MG63 (cell line): Measurements from ENCODE around the gene SLC16A9. TPM values are rescaled to one million over a fixed set of nuclear protein-coding genes. Genes with fewer than 3 reads are reported as not detected.
"Not testable (repeated sequence)": the region's sequence is repeated elsewhere in the genome, so short reads cannot be mapped to it uniquely, and the experiment has no call there.

ENCODE experiments used
- DNase-seq: peaks from one replicate; pipeline ENCODE4 v3.0.0-alpha.2; 2020
- H3K27me3 ChIP-seq: fragments of 250-450 bp; sonication (Bioruptor Pico); 2 replicates; pipeline ENCODE4 v1.5.1; 2020; ENCODE audit warnings: mild to moderate bottlenecking, moderate library complexity
- H3K36me3 ChIP-seq: fragments of 250-450 bp; sonication (Bioruptor Pico); 2 replicates; pipeline ENCODE4 v1.5.1; 2020; ENCODE audit warnings: mild to moderate bottlenecking, moderate library complexity
- H3K4me3 ChIP-seq: fragments of 250-450 bp; sonication (Bioruptor Pico); 2 replicates; pipeline ENCODE4 v1.5.1; 2020; ENCODE audit warnings: mild to moderate bottlenecking, moderate library complexity
- H3K9me3 ChIP-seq: fragments of 250-450 bp; sonication (Bioruptor Pico); 2 replicates; pipeline ENCODE4 v1.5.1; 2020; ENCODE audit warnings: mild to moderate bottlenecking, moderate library complexity
- total RNA-seq: library from RNA; depleted of rRNA; stranded (reverse); fragments of >200 nt; shearing (Covaris generic); gene quantifications from 2 replicates; pipeline ENCODE4 v1.2.3, GENCODE V29; 2014; ENCODE audit warnings: low replicate concordance

Gene SLC16A9
- total RNA-seq, 1 experiment from 2014 or later, result 1.4 TPM

- H3K4me3 ChIP-seq, result no peak overlapping the region
- H3K36me3 ChIP-seq, result no peaks in the 10 kb centered on the region
- no peaks in the 10 kb centered on the region for H3K9me3 ChIP-seq
- no peak for DNase-seq
- H3K27me3 ChIP-seq, result no peaks in the 10 kb centered on the region
These were observed 14.7 kb downstream of the SLC16A9 start for GRCh38 chr10:59694936-59695335.

GRCh38 chr10:59692113-59692512, 17.5 kb downstream of the SLC16A9 start:
- H3K36me3 ChIP-seq, result no peaks in the 10 kb centered on the region
- H3K9me3 ChIP-seq, result no peaks in the 10 kb centered on the region
- DNase-seq, result no peak
- no peak overlapping the region for H3K4me3 ChIP-seq
- H3K27me3 ChIP-seq, result no peaks in the 10 kb centered on the region

GRCh38 chr10:59688921-59689351, 20.7 kb downstream of the SLC16A9 start:
- Histone ChIP-seq H3K27me3 (no peaks in the 10 kb centered on the region), H3K4me3 (no peak overlapping the region), H3K36me3 (no peaks in the 10 kb centered on the region), H3K9me3 (no peaks in the 10 kb centered on the region)
- DNase-seq, result no peak

- no peak overlapping the region for H3K4me3 ChIP-seq
- no peak for DNase-seq
- no peaks in the 10 kb centered on the region for H3K27me3 ChIP-seq
- H3K36me3 ChIP-seq, result no peaks in the 10 kb centered on the region
- no peaks in the 10 kb centered on the region for H3K9me3 ChIP-seq
These were observed 22.0 kb downstream of the SLC16A9 start for GRCh38 chr10:59687657-59688056.

- DNase-seq, result no peak
- Histone ChIP-seq H3K27me3 (no peaks in the 10 kb centered on the region), H3K9me3 (no peaks in the 10 kb centered on the region), H3K4me3 (no peak overlapping the region), H3K36me3 (no peaks in the 10 kb centered on the region)
These were observed 25.6 kb downstream of the SLC16A9 start for GRCh38 chr10:59684006-59684405.

GRCh38 chr10:59682986-59683937, 26.4 kb downstream of the SLC16A9 start:
- Histone ChIP-seq H3K4me3 (no peak overlapping the region), H3K36me3 (no peaks in the 10 kb centered on the region), H3K9me3 (no peaks in the 10 kb centered on the region), H3K27me3 (no peaks in the 10 kb centered on the region)
- DNase-seq, result no peak

- H3K9me3 ChIP-seq, result no peaks in the 10 kb centered on the region
- no peak for DNase-seq
These were observed 29.5 kb downstream of the SLC16A9 start for GRCh38 chr10:59680199-59680598.

GRCh38 chr10:59678884-59679301, 30.8 kb downstream of the SLC16A9 start:
- Histone ChIP-seq H3K4me3 (no peak overlapping the region), H3K27me3 (no peaks in the 10 kb centered on the region), H3K9me3 (no peaks in the 10 kb centered on the region), H3K36me3 (no peaks in the 10 kb centered on the region)
- peak; percentile 49 for DNase-seq

More at GRCh38 chr10:59680199-59680598, 29.5 kb downstream of the SLC16A9 start:
- Histone ChIP-seq H3K4me3 (no peak overlapping the region), H3K27me3 (no peaks in the 10 kb centered on the region), H3K36me3 (no peaks in the 10 kb centered on the region)

- H3K36me3 ChIP-seq, result no peaks in the 10 kb centered on the region
- no peaks in the 10 kb centered on the region for H3K27me3 ChIP-seq
- H3K9me3 ChIP-seq, result no peaks in the 10 kb centered on the region
- DNase-seq, result no peak
- H3K4me3 ChIP-seq, result no peak overlapping the region
These were observed 32.3 kb downstream of the SLC16A9 start for GRCh38 chr10:59677253-59677831.

- Histone ChIP-seq H3K4me3 (no peak overlapping the region), H3K36me3 (no peaks in the 10 kb centered on the region), H3K27me3 (no peaks in the 10 kb centered on the region), H3K9me3 (no peaks in the 10 kb centered on the region)
- no peak for DNase-seq
These were observed 33.8 kb downstream of the SLC16A9 start for GRCh38 chr10:59675812-59676211.

GRCh38 chr10:59674215-59674836, 35.3 kb downstream of the SLC16A9 start:
- DNase-seq, result peak; percentile 65
- H3K9me3 ChIP-seq, result no peaks in the 10 kb centered on the region
- no peaks in the 10 kb centered on the region for H3K36me3 ChIP-seq
- H3K27me3 ChIP-seq, result no peaks in the 10 kb centered on the region
- H3K4me3 ChIP-seq, result no peak overlapping the region

- no peak overlapping the region for H3K4me3 ChIP-seq
- H3K9me3 ChIP-seq, result no peaks in the 10 kb centered on the region
- no peak for DNase-seq
- no peaks in the 10 kb centered on the region for H3K27me3 ChIP-seq
- H3K36me3 ChIP-seq, result no peaks in the 10 kb centered on the region
These were observed 37.3 kb downstream of the SLC16A9 start for GRCh38 chr10:59672150-59672875.

- Histone ChIP-seq H3K36me3 (no peaks in the 10 kb centered on the region), H3K27me3 (no peaks in the 10 kb centered on the region), H3K4me3 (no peak overlapping the region), H3K9me3 (no peaks in the 10 kb centered on the region)
- no peak for DNase-seq
These were observed 39.4 kb downstream of the SLC16A9 start for GRCh38 chr10:59670269-59670668.

GRCh38 chr10:59668096-59668495, 41.6 kb downstream of the SLC16A9 start:
- H3K9me3 ChIP-seq, result no peaks in the 10 kb centered on the region
- H3K36me3 ChIP-seq, result no peaks in the 10 kb centered on the region
- H3K27me3 ChIP-seq, result no peaks in the 10 kb centered on the region
- no peak overlapping the region for H3K4me3 ChIP-seq
- DNase-seq, result no peak

GRCh38 chr10:59666310-59666709, 43.3 kb downstream of the SLC16A9 start:
- no peak for DNase-seq
- no peaks in the 10 kb centered on the region for H3K9me3 ChIP-seq
- H3K36me3 ChIP-seq, result no peaks in the 10 kb centered on the region
- no peaks in the 10 kb centered on the region for H3K27me3 ChIP-seq
- H3K4me3 ChIP-seq, result no peak overlapping the region

GRCh38 chr10:59663213-59663612, 46.4 kb downstream of the SLC16A9 start:
- not testable (repeated sequence) for H3K36me3 ChIP-seq, H3K9me3 ChIP-seq, DNase-seq, H3K4me3 ChIP-seq, H3K27me3 ChIP-seq

GRCh38 chr10:59657724-59658123, 51.9 kb downstream of the SLC16A9 start:
- Histone ChIP-seq H3K9me3 (no peaks in the 10 kb centered on the region), H3K4me3 (no peak overlapping the region)

More at GRCh38 chr10:59657724-59658123, 51.9 kb downstream of the SLC16A9 start:
- no peaks in the 10 kb centered on the region for H3K27me3 ChIP-seq
- no peak for DNase-seq
- no peaks in the 10 kb centered on the region for H3K36me3 ChIP-seq
